ENCODE data around the gene MAP3K7.
A peak's percentile ranks its signal among the peaks of the same experiment; 100 is the strongest.

Gene MAP3K7

DNA sequence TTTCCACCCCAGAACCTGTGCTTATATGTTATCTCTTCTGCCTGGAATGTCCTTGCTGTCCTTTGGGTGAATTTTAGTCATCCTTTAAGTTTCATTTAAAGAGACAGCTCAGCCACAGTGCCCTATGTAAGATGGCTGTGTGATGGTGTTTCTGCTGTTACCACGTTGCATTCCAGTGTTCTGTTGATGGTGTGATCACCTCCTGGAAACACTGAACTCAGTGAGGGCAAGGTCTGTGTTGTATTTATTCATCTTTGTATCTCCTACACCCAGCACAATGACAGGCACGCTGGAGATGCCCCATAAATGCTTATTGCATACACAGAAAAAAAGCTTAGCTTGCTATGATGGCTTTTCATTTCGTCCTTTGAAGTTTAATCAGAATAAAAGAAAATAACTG, 102.5 kb downstream of the MAP3K7 start:
- DNase-seq (ENCODE audit: low spot score), result no peak

- no peak for DNase-seq (ENCODE audit: low spot score)
Observed at GRCh38 chr6:90483956-90484355, 102.9 kb downstream of the MAP3K7 start.

DNA sequence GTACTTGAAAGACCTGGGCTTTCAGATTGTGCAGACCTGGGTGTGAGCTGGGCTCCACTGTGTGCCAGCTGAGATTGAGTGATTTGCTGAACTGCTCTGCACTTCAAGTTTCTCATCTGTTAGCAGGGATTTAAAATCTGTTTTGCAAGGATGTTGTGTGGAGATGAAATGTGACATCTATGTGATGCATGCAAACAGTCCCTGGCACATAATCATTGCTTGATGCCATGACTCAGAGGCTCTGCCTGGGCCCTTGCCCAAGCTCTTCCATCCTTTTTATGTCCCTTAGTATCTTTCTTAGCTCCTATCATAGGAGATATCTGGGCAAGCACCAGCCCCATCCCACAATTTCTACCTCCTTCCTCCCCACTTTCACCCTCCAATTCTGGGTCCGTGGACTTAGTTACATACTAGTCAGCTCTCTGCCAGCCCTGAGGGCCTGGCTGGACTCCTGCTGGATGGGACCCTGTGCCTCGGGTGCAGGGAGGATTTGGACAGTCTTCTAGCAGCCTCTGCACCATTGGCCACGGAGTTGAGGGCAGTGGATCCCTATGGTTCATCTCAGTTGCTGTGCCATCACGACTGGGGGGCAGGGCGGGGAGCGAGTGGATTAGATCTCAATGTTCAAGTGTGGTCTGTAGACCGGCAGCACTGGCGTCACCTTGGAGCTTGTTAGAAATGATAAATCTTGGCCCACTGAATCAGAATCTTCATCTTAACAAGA, 103.6 kb downstream of the MAP3K7 start:
- DNase-seq (ENCODE audit: low spot score), result no peak

DNA sequence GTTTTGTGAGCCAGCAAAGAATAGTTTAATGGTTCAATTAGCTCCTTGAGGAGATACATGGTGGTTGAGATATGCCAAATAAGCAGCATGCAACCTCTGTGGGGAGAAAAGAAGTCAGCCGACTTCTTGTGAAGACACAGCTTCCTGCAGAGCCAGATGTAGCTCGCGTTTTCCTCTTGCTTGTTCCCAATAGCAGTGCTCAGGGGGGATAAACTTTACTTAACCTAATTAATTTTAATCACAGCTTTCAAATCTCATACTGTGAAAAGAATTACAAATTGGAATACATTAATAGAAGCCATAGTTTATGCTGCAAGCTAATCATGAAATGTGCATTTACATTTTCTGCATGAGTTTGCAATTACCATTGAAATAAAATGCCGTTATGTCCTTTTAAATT, 106.2 kb downstream of the MAP3K7 start:
- DNase-seq (ENCODE audit: low spot score), result no peak

GRCh38 chr6:90479603-90479926, 107.3 kb downstream of the MAP3K7 start:
- no peak for DNase-seq (ENCODE audit: low spot score)

GRCh38 chr6:90478789-90479602, 107.9 kb downstream of the MAP3K7 start:
- DNase-seq (ENCODE audit: low spot score), result peak; percentile 88

- DNase-seq (ENCODE audit: low spot score), result no peak
Observed at GRCh38 chr6:90478278-90478677, 108.6 kb downstream of the MAP3K7 start.

DNA sequence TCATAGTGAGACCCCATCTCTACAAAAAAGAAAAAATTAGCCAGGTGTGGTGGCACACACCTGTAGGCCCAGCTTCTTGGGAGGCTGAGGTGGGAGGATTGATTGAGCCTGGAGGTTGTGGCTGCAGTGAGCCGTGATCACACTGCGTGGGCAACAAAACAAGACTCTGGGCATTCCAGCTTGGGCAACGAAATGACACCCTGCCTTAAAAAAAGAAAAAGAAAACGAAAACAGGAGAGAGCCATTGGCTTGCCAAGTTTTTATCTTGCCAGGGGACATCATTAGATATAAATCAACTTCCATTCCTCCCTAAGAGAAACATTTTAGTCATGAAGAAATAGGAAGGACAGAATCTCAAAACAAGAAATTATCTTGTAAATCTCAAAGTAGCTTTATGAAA, 109.5 kb downstream of the MAP3K7 start:
- no peak for DNase-seq (ENCODE audit: low spot score)

DNA sequence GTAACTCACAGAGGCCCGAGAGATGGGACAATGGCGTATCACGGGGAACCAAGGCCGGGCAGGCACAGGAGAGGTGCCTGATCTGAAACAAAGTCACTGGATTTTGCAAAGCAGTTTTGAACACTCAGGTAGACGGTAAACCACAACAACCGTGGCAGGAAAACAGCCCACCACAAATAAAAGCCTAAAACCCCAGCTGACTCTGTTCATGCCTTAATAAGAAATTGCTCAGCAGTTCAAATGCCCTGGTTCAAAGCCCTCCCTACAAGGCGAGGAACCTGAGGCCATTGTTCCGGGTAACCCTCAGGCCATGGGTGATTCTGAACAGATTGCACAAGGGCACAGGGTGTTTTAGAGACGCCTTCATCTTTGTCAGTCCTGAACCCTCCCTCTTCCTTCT, 114.2 kb downstream of the MAP3K7 start:
- DNase-seq (ENCODE audit: low spot score), result peak; percentile 65

GRCh38 chr6:90471263-90471662, 115.6 kb downstream of the MAP3K7 start:
- no peak for DNase-seq (ENCODE audit: low spot score)

DNA sequence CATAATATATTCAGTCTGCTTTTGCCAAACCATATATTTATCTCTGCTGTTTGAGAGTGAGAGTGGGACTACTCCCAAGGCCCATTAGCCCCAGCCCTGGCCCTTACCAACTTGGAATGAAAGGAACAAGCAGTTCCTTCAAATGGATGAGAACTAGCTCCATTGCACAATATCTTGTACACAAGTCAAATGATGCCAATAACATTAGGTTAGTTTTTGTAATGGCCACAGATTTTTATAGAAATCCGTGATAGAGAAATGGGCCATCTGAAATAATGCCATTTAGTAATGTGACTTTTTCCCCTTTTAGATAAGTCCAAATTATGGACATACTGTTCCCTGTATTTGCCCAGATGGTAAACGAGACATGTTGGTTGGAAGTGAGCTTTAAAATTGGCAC, 117.0 kb downstream of the MAP3K7 start:
- DNase-seq (ENCODE audit: low spot score), result no peak

- DNase-seq (ENCODE audit: low spot score), result no peak
Observed at GRCh38 chr6:90468859-90469258, 118.0 kb downstream of the MAP3K7 start.

- peak; percentile 60 for DNase-seq (ENCODE audit: low spot score)
Observed at GRCh38 chr6:90468080-90468479, 118.8 kb downstream of the MAP3K7 start.

- no peak for DNase-seq (ENCODE audit: low spot score)
Observed at GRCh38 chr6:90467546-90467945, 119.3 kb downstream of the MAP3K7 start.

DNA sequence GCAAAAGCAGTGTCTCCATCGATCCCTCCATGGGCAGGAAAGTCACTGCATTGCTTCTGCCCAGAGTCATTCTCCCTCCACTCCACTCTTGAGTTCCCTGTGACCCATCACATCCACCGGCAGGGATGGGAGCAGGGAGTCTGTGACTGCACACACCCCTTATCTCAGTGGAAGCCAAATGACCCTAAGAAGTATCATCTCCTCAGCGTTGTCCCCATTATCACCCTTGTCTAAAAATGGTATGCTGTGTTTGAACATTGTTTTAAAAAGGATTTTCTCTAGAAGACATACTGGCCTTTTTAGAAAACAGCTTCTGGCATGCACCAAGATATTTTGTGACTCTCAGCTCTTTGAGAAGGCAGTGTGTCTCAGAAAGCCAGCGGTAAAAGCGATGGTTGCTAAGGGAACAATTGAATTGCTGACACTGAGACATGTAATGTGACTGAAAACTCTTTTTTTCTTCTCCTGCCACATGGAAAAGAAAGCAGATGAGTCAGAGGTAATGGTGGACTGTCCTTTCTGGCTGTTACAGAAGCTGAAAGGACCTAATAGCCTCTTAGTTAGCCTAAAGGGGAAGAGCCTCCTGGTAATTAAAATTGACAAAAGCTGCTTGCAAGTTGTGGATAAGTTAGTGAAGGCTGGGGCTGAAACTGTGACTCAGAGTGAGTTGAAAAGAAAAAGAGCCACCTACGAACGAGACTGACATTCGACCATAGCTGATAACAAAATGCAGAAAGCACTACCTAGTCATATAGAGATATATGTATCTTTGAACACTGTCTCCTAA, 120.5 kb downstream of the MAP3K7 start:
- DNase-seq (ENCODE audit: low spot score), result peak; percentile 80

DNA sequence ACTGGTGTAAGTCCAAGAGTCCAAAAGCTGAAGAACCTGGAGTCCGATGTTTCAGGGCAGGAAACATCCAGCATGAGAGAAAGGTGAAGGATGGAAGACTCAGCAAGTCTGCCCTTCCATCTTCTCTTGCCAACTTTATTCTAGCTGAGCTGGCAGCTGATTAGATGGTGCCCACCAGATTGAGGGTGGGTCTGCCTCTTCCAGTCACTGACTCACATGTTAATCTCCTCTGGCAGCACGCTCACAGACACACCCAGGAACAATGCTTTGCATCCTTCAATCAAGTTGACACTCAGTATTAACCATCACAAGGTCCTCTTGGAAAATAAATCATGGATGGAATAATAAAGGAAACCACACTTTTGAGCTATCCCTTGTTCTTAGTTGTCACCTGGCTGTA, 121.2 kb downstream of the MAP3K7 start:
- no peak for DNase-seq (ENCODE audit: low spot score)

DNA sequence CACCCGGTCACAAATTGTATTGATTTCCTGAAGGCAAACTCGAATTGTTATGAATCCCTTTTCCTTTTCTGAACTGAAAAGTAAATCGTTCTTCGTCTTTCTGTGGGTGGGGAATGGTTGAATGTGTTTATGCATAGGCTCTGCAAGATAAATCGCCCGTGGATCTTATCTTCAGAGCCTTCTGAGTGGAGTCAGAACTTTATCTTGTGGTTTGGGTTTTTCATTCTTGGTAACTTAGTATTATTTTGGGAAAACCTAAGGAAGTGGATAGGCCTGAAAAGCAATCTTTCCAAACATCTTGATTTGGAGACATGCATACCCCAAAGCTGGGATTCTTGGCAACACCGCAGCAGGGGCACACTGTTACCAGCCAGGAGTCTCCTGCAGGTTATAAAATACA, 122.4 kb downstream of the MAP3K7 start:
- DNase-seq (ENCODE audit: low spot score), result no peak

GRCh38 chr6:90463874-90464273, 123.0 kb downstream of the MAP3K7 start:
- DNase-seq (ENCODE audit: low spot score), result no peak
